ENCODE results near the gene ADTRP.
"Not testable (repeated sequence)": the region's sequence is repeated elsewhere in the genome, so short reads cannot be mapped to it uniquely, and the experiment has no call there.

Gene ADTRP

DNA sequence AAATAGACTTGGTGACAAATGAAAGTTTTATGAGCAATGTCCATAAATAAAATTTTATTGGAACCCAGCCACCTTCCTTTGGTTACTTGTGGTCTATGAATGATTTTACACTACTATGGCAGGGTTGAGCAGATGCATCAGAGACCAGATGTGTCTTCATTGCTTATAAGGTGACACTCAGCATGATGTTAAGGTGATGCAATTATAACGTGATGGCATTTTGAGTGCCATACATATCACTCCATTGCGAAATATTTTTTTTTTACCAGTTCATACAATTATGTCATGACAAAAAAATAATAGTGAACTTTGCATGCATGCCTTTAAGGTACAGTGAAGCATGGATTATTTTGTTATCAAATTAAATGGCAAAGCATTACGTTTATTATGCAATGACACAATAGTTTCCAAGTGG lies 96.0 kb downstream of the ADTRP start:
- ATAC-seq = no peak
- TF ChIP-seq SNAI2 (CRISPR knock-in tag; IDR thresholded peaks at IDR 0.05) (no peak), PPARA (CRISPR knock-in tag; IDR thresholded peaks at IDR 0.05; ENCODE audit: borderline replicate concordance) (no peak), ZC3H10 (CRISPR knock-in tag; IDR thresholded peaks at IDR 0.05) (no peak), ESRRG (CRISPR knock-in tag; IDR thresholded peaks at IDR 0.05) (no peak), ZNF70 (CRISPR knock-in tag; IDR thresholded peaks at IDR 0.05) (no peak)

GRCh38 chr6:11681770-11682169 lies 96.8 kb downstream of the ADTRP start:
- no peak for ATAC-seq
- no peak for TF ChIP-seq ZNF70 (CRISPR knock-in tag; IDR thresholded peaks at IDR 0.05)
- TF ChIP-seq POU6F1 (CRISPR knock-in tag; IDR thresholded peaks at IDR 0.05; ENCODE audit: borderline replicate concordance, low read depth) = no peak
- TF ChIP-seq ISL1 (CRISPR knock-in tag; IDR thresholded peaks at IDR 0.05) = no peak
- TF ChIP-seq TOX (CRISPR knock-in tag; IDR thresholded peaks at IDR 0.05; ENCODE audit: borderline replicate concordance) = no peak
- TF ChIP-seq, protein P1, sequence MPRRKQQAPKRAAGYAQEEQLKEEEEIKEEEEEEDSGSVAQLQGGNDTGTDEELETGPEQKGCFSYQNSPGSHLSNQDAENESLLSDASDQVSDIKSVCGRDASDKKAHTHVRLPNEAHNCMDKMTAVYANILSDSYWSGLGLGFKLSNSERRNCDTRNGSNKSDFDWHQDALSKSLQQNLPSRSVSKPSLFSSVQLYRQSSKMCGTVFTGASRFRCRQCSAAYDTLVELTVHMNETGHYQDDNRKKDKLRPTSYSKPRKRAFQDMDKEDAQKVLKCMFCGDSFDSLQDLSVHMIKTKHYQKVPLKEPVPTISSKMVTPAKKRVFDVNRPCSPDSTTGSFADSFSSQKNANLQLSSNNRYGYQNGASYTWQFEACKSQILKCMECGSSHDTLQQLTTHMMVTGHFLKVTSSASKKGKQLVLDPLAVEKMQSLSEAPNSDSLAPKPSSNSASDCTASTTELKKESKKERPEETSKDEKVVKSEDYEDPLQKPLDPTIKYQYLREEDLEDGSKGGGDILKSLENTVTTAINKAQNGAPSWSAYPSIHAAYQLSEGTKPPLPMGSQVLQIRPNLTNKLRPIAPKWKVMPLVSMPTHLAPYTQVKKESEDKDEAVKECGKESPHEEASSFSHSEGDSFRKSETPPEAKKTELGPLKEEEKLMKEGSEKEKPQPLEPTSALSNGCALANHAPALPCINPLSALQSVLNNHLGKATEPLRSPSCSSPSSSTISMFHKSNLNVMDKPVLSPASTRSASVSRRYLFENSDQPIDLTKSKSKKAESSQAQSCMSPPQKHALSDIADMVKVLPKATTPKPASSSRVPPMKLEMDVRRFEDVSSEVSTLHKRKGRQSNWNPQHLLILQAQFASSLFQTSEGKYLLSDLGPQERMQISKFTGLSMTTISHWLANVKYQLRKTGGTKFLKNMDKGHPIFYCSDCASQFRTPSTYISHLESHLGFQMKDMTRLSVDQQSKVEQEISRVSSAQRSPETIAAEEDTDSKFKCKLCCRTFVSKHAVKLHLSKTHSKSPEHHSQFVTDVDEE (CRISPR knock-in tag; IDR thresholded peaks at IDR 0.05) = no peak
- no peak for TF ChIP-seq ESRRG (CRISPR knock-in tag; IDR thresholded peaks at IDR 0.05)
- TF ChIP-seq SNAI2 (CRISPR knock-in tag; IDR thresholded peaks at IDR 0.05) = no peak
- TF ChIP-seq ZNF8 (CRISPR knock-in tag; IDR thresholded peaks at IDR 0.05) = no peak
- no peak for TF ChIP-seq TCF4 (CRISPR knock-in tag; IDR thresholded peaks at IDR 0.05; ENCODE audit: borderline replicate concordance)
- no peak for TF ChIP-seq OSR1 (CRISPR knock-in tag; IDR thresholded peaks at IDR 0.05)

- TF ChIP-seq ISL1 (CRISPR knock-in tag; IDR thresholded peaks at IDR 0.05) = no peak
- TF ChIP-seq ZNF8 (CRISPR knock-in tag; IDR thresholded peaks at IDR 0.05) = no peak
- TF ChIP-seq, protein P2, sequence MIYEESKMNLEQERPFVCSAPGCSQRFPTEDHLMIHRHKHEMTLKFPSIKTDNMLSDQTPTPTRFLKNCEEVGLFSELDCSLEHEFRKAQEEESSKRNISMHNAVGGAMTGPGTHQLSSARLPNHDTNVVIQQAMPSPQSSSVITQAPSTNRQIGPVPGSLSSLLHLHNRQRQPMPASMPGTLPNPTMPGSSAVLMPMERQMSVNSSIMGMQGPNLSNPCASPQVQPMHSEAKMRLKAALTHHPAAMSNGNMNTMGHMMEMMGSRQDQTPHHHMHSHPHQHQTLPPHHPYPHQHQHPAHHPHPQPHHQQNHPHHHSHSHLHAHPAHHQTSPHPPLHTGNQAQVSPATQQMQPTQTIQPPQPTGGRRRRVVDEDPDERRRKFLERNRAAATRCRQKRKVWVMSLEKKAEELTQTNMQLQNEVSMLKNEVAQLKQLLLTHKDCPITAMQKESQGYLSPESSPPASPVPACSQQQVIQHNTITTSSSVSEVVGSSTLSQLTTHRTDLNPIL (CRISPR knock-in tag; IDR thresholded peaks at IDR 0.05; ENCODE audit: low read depth) = no peak
- TF ChIP-seq PATZ1 (CRISPR knock-in tag; IDR thresholded peaks at IDR 0.05; ENCODE audit: borderline replicate concordance) = no peak
- no peak for TF ChIP-seq TCF4 (CRISPR knock-in tag; IDR thresholded peaks at IDR 0.05; ENCODE audit: borderline replicate concordance)
- no peak for TF ChIP-seq OSR1 (CRISPR knock-in tag; IDR thresholded peaks at IDR 0.05)
- TF ChIP-seq CSDC2 (CRISPR knock-in tag; IDR thresholded peaks at IDR 0.05) = no peak
- no peak for TF ChIP-seq TOX (CRISPR knock-in tag; IDR thresholded peaks at IDR 0.05; ENCODE audit: borderline replicate concordance)
- TF ChIP-seq, protein P1 (CRISPR knock-in tag; IDR thresholded peaks at IDR 0.05) = no peak
- no peak for TF ChIP-seq SNAI2 (CRISPR knock-in tag; IDR thresholded peaks at IDR 0.05)
- no peak for TF ChIP-seq ZFP30 (CRISPR knock-in tag; IDR thresholded peaks at IDR 0.05)
- TF ChIP-seq ZNF565 (CRISPR knock-in tag; conservative IDR thresholded peaks at IDR 0.05; ENCODE audit: low read depth) = no peak
- no peak for TF ChIP-seq GLIS3 (CRISPR knock-in tag; IDR thresholded peaks at IDR 0.05)
- no peak for TF ChIP-seq PPARA (CRISPR knock-in tag; IDR thresholded peaks at IDR 0.05; ENCODE audit: borderline replicate concordance)
- no peak for TF ChIP-seq ZNF70 (CRISPR knock-in tag; IDR thresholded peaks at IDR 0.05)
- no peak for TF ChIP-seq ARNTL (CRISPR knock-in tag; IDR thresholded peaks at IDR 0.05; ENCODE audit: borderline replicate concordance, low read depth)
- no peak for TF ChIP-seq RARB (CRISPR knock-in tag; IDR thresholded peaks at IDR 0.05)
- TF ChIP-seq ZFP3 (CRISPR knock-in tag; IDR thresholded peaks at IDR 0.05) = no peak
- TF ChIP-seq POU6F1 (CRISPR knock-in tag; IDR thresholded peaks at IDR 0.05; ENCODE audit: borderline replicate concordance, low read depth) = no peak
- no peak for TF ChIP-seq ESRRG (CRISPR knock-in tag; IDR thresholded peaks at IDR 0.05)
- ATAC-seq = no peak
Observed at GRCh38 chr6:11681357-11681756, 97.2 kb downstream of the ADTRP start.

DNA sequence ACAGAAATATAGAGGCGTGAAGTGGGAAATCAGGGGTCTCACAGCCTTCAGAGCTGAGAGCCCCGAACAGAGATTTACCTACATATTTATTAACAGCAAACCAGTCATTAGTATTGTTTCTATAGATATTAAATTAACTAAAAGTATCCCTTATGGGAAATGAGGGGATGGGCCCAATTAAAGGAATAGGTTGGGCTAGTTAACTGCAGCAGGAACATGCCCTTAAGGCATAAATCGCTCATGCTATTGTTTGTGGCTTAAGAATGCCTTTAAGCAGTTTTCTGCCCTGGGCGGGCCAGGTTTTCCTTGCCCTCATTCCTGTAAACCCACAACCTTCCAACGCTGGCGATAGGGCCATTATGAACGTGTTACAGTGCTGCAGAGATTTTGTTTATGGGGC lies 98.1 kb downstream of the ADTRP start:
- ATAC-seq = not testable (repeated sequence)

All from SK-N-SH treated with all-trans-retinoic acid at 6 μM for 48 hours (cell line).